Sigmoid colon (tissue), 4 donors: ENCODE data around the gene TBCD.

Experiments
- CTCF ChIP-seq, 4 experiments: fragments of 450-650 bp in 3 of 4; fragments of 200-600 bp in 1 of 4; IDR thresholded peaks; one replicate each; pipeline ENCODE4 v1.5.1; 2016 to 2019; ENCODE audit warnings: antibody characterized with exemption in 4 of 4, mild to moderate bottlenecking in 3 of 4, moderate library complexity in 2 of 4
- POLR2A ChIP-seq, 2 donors: fragments of 450-650 bp; IDR thresholded peaks; one replicate each; pipeline ENCODE4 v1.6.1; 2016; ENCODE audit warnings: antibody characterized with exemption in 2 of 2, mild to moderate bottlenecking in 2 of 2, moderate library complexity in 2 of 2
- POLR2AphosphoS5 ChIP-seq, 4 donors: sonication (generic); formaldehyde crosslinking; IDR thresholded peaks; one replicate each; pipeline ENCODE4 v1.6.1; 2017; ENCODE audit warnings: antibody characterized with exemption in 4 of 4

- no peak for TF ChIP-seq POLR2A (IDR thresholded peaks at IDR 0.05)
- no peak for TF ChIP-seq CTCF (IDR thresholded peaks at IDR 0.05)
- no peak for TF ChIP-seq POLR2AphosphoS5 (IDR thresholded peaks at IDR 0.05)
Measured at GRCh38 chr17:82948081-82948511, 196.2 kb downstream of the TBCD start.
